Measurements from ENCODE around the gene CNOT6.

CNOT6 gene

DNA sequence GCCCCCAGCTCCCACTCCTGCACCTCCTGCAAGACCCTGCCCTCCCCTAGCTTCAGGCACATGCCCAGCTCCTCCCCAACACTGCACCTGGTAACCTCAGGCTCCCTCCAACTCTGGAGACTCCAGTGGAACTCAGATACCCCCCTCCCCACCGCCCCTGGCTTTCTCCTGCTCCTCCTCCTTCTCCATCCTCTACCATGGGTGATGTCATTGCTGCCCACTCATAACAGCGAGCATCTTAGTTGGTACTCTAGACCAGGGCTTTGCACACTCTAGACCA, 24.7 kb upstream of the CNOT6 start:
- TF ChIP-seq GATA3 (IDR thresholded peaks at IDR 0.05; ENCODE audit: low read depth, low read length) (no peak), GATA2 (IDR thresholded peaks at IDR 0.05; ENCODE audit: low read depth, low read length) (no peak)

DNA sequence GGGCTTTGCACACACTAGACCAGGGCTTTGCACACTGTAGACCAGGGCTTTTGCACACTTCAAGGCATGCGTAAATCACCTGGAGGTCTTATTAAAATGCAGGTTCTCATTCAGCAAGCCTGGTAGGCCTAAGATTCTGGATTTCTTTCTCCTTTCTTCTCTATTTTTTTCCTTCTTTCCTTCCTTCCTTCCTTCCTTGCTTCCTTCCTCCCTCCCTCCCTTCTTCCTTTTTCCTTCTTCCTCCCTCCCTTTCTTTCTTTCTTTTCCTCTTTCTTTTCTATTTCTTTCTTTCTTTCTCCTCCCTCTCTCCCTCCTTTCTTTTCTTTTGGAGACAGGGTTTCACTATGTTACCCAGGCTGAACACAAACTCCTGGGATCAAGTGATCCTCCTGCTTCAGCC, 24.3 kb upstream of the CNOT6 start:
- TF ChIP-seq GATA2 (IDR thresholded peaks at IDR 0.05; ENCODE audit: low read depth, low read length) (no peak), GATA3 (IDR thresholded peaks at IDR 0.05; ENCODE audit: low read depth, low read length) (no peak)

DNA sequence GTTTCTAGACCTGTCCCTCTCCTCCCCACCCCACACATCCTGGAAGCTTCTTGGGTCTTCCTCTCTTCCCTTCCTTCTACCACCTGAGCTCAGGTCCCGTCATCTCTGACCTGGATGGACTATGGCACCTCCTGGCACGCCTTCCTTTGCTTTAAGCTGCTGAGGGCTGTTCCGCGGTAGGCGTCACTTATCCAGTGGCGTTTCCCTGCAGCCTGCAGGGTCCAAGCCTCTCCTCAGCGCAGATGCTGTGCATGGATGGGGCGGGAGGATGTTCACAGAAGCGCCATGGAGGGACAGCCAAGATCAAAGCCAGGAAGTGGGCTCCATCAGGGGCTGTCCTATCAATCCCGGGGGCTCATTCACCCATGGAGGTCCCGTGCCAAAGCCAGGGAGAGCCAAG, 23.8 kb upstream of the CNOT6 start:
- TF ChIP-seq GATA2 (IDR thresholded peaks at IDR 0.05; ENCODE audit: low read depth, low read length) (no peak), GATA3 (IDR thresholded peaks at IDR 0.05; ENCODE audit: low read depth, low read length) (no peak)

DNA sequence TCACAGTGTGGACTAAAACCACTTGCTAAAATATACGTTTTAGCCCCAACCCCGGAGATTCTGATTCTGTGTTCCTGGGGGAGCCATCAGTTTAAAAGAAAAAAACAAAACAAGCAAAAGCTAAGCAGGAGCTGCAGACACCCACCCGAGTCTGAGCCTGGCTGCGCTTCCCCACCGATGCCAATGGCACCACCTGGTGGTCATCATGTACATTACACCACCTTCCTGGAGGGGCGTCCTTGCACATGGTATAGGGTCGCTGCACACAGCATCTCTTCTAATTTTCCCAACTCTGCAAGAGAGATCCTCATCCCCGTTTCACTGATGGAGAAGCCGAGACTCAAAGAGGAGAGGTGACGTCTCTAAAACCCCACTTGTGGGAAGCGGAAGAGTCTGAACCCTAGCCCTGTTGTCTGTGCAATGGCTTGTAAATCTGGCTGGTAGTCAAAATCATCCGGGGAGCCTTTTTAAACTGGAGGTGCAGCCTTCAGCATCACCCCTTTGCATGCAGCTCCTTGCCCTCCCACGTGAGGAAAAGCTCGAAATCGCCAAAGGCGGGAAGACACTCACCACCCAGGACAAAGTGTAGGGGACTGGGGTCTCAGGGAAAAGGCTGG, 23.1 kb upstream of the CNOT6 start:
- no peak for TF ChIP-seq GATA2 (IDR thresholded peaks at IDR 0.05; ENCODE audit: low read depth, low read length)
- no peak for TF ChIP-seq GATA3 (IDR thresholded peaks at IDR 0.05; ENCODE audit: low read depth, low read length)

DNA sequence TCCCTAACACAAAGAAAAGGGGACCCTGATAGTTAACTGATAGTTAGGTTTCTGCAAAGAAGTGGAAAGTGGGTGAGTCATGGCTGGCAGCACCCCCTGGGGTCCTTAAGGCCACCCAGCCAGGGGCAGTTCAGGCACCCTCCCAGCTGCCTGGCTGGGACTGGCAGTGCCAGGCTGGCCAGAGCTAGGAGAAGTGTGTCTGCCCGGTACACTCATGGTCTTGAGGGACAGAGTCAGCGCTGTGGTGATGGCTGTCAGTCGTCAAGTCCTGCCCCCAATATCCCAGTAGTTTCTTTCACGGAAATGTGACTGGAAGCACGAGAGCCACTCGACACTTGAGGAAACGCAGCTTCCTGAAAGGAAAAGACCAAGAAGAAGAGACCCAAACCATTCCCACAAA, 22.3 kb upstream of the CNOT6 start:
- TF ChIP-seq GATA2 (IDR thresholded peaks at IDR 0.05; ENCODE audit: low read depth, low read length): no peak
- TF ChIP-seq GATA3 (IDR thresholded peaks at IDR 0.05; ENCODE audit: low read depth, low read length): no peak

DNA sequence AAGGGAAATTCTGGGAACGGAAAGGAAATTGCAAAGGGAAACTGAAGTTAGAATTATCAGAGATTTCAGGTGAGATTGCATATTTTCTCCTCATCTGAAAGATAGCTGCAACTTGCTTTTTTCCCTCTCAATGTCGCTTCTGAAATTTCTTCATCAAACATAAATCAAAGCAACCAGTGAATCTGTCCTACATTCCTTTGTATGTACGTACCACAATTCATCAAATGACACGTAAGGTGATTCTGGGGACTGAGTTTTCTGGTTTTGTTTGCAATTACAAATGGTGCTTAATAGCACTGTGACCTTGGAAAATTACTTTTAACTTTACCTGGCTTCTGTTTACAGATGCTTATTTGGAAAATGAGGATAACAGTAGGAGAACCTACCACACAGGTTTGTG, 21.9 kb upstream of the CNOT6 start:
- no peak for TF ChIP-seq GATA3 (IDR thresholded peaks at IDR 0.05; ENCODE audit: low read depth, low read length)
- TF ChIP-seq GATA2 (IDR thresholded peaks at IDR 0.05; ENCODE audit: low read depth, low read length): no peak

DNA sequence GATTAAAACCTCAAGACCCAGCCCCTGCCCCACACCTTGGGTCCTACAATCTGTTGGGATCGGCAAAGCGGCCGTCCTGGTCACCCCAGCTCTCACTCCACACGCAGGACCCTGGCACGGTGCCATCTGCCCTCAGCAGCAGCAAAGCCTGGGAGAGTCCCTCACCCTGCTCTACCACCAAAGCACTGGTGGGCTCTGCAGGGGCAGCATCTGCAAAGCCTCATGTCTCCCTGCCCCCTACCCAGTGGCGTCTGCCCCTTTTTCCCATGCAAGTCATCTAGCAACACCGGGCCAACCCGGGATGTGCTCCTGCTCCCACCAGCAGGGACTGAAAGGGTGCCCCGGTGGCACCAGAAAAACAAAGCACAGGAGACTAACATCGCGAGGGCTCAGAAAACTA, 19.6 kb upstream of the CNOT6 start:
- TF ChIP-seq GATA2 (IDR thresholded peaks at IDR 0.05; ENCODE audit: low read depth, low read length) (no peak), GATA3 (IDR thresholded peaks at IDR 0.05; ENCODE audit: low read depth, low read length) (no peak)

DNA sequence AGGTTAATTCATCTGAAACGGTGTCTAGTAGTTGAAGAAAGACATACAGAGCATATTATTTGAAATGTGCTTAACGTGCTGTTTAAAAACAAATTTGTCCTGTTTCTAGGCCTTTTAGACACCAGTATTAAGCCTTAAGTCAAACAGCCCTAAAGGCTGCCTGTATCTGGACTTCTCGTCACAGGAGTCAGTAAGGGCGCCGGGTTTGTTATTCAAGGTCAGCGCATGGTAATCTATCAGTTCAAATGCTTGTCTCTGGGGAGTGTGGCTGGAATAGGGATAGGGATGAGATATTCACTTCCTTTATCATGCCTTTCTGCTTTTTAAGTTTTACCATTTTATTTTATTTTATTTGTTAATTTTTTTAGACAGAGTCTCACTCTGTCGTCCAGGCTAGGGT, 9.4 kb upstream of the CNOT6 start:
- no peak for TF ChIP-seq GATA3 (IDR thresholded peaks at IDR 0.05; ENCODE audit: low read depth, low read length)
- TF ChIP-seq GATA2 (IDR thresholded peaks at IDR 0.05; ENCODE audit: low read depth, low read length): no peak

DNA sequence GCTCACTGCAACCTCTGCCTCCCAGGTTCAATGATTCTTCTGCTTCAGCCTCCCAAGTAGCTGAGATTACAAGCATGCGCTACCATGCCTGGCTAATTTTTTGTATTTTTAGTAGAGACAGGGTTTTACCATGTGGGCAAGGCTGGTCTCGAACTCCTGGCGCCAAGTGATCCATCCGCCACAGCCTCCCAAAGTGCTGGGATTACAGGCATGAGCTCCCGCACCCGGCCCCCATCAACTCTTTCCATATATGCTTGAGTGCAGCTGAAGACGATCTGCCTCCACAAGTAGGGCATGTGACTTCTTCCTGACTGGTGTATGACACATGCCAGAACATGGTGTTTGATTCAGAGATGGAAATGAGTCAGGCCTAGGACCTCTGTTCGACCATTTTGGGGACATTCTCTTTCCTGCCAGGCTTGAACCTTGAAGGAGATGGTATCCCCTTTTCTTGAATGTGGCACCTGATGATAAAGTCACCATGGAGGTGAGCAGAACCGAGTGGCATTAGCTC, 7.5 kb upstream of the CNOT6 start:
- TF ChIP-seq GATA2 (IDR thresholded peaks at IDR 0.05; ENCODE audit: low read depth, low read length) (no peak), GATA3 (IDR thresholded peaks at IDR 0.05; ENCODE audit: low read depth, low read length) (no peak)

DNA sequence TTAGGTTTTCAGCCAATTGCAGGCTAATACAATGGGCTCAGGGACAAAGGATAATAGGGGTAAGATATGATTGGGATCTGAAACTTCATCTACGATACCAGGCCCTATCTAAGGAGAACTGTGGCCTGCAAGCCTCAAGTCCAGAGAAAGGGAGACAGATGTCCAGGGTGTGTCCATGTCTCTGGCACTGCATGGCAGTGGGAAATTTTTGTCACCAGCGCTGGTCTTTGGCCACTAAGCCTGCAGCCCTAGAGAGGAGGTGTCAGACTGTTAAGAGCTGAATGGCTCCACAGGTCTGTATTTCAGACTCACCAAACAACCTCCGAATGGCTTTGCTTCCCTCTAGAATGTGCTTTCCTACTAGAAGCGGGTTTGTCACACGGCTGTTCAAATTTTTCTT, 6.6 kb upstream of the CNOT6 start:
- no peak for TF ChIP-seq GATA2 (IDR thresholded peaks at IDR 0.05; ENCODE audit: low read depth, low read length)
- TF ChIP-seq GATA3 (IDR thresholded peaks at IDR 0.05; ENCODE audit: low read depth, low read length): no peak

DNA sequence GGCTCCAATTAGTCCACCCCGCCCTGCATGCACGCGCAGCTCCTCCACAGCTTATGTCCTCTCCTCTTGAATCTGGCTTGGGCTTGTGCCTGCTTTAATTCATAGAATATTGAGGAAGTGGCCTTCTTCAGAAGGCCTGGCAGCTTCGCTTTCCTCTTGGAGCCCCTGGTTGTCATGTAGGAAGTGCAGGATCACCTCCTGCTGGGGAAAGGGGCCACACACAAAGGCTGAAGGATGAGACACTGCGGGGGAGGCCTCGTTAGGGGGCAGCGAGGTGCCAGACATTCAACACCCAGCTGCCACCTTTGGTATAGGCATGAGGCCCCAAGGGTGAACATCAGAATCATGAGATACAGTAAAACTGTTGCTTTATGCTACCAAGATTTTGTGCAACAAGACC, 2.7 kb upstream of the CNOT6 start:
- TF ChIP-seq GATA2 (IDR thresholded peaks at IDR 0.05; ENCODE audit: low read depth, low read length) (no peak), GATA3 (IDR thresholded peaks at IDR 0.05; ENCODE audit: low read depth, low read length) (no peak)

DNA sequence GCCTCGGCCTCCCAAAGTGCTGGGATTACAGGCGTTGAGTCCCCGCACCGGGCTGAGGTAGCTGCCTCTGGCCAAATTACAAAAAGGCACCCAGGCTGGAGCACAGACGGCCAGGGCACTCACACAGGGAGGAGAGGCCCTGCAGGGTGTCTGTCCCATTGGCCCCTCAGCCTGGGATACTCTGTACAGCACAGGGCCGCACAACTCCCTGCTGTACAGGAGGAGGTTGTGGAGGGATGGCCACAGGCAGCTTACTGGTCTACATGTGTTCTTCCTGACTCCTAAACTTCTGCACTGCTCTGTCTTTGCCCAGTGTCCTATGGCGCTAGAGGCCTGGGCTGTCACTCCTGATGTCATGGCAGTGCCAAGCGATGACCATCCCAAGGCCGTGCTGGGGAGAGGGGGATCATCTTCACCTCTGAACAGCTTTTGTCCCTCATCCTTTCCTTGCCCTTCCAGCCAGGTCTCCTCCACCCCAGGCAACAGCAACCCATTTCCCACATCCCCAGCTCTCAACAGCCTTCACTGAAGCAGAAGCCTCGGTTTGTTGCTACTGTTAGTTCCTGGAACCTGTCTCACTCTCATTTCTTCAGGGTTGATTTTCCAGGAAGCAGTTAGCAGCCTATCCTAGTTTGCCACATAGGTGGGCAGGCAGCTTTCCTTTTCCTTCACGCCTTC, 1.8 kb upstream of the CNOT6 start:
- TF ChIP-seq GATA2 (IDR thresholded peaks at IDR 0.05; ENCODE audit: low read depth, low read length) (no peak), GATA3 (IDR thresholded peaks at IDR 0.05; ENCODE audit: low read depth, low read length) (no peak)

DNA sequence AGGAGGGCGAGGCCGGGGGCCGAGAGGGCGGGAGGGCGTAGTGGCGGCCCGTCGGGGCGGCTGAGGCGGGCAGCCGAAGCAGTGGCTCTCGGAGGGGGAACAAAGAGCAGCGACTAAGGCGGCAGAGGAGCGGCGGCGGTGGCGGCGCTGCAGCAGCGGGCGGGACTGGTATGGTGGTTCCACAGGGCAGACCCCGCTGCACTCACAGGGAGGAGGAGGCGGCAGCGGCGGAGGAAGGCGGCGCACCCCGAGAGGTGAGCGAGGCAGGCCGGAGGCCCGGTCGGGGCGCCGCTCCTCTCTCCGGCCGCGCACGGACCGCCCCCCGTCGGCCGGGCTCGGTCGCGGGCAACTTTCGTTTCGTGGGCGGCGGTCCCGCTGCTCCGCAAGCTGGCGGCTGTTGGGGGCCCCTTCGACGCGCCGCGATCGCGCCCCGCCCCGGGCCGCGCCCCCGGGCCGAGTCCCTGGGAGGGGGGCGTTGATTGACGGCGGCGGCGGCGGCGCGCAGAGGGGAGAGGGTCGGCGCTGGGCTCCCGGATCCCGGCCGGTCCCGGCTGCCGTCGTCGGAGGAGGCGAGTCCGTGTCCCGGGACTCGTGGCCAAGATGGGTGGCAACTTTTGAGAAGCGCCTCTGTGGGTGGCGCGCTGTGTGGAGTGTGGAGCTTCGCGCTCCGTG, 467 bp downstream of the CNOT6 start:
- TF ChIP-seq GATA3 (IDR thresholded peaks at IDR 0.05; ENCODE audit: low read depth, low read length): no peak
- no peak for TF ChIP-seq GATA2 (IDR thresholded peaks at IDR 0.05; ENCODE audit: low read depth, low read length)

DNA sequence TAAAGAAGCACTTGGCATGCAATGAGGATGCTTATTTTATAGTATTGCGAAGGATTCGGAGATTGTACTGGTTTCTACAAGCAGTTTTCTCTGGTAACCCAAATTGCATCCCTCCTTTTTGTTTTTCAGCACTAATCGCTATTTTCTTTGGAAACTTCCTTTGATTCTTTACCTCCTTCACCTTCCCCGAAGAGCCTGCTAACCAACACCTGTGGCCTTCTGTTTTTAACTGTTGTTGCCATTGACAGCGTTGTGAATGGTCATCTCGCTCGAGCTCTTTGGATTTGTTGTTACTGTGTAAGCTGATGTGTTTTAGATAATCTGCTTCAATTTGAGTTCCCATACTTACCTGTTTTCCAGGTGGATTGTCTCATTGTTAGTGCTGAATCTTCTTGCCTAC, 1.1 kb downstream of the CNOT6 start:
- TF ChIP-seq GATA3 (IDR thresholded peaks at IDR 0.05; ENCODE audit: low read depth, low read length): no peak
- TF ChIP-seq GATA2 (IDR thresholded peaks at IDR 0.05; ENCODE audit: low read depth, low read length): no peak

Data from SH-SY5Y (cell line).